T-helper 1 cell treated with Interleukin-12 subunit alpha and Interleukin-12 subunit beta and Interleukin-4 antibody, amounts not matched to agents 30 μg/mL and 1 μg/mL, for 36 hours (primary cell): ENCODE data around the gene ZNF638.

Source experiments
- H3K27ac Mint-ChIP-seq: one replicate; pipeline ENCODE4 v1.8.0; 2021; ENCODE audit warnings: mild to moderate bottlenecking, mixed read lengths
- H3K27me3 Mint-ChIP-seq: one replicate; pipeline ENCODE4 v1.8.0; 2021; ENCODE audit warnings: low read depth, mixed read lengths
- H3K36me3 Mint-ChIP-seq: one replicate; pipeline ENCODE4 v1.8.0; 2021; ENCODE audit warnings: low read depth, mixed read lengths
- H3K4me1 Mint-ChIP-seq: one replicate; pipeline ENCODE4 v1.8.0; 2021; ENCODE audit warnings: low read depth, mixed read lengths
- H3K4me3 Mint-ChIP-seq: one replicate; pipeline ENCODE4 v1.8.0; 2021; ENCODE audit warnings: mild to moderate bottlenecking, moderate library complexity, mixed read lengths
- H3K9me3 Mint-ChIP-seq: one replicate; pipeline ENCODE4 v1.8.0; 2021; ENCODE audit warnings: mixed read lengths

The ZNF638 gene, protein sequence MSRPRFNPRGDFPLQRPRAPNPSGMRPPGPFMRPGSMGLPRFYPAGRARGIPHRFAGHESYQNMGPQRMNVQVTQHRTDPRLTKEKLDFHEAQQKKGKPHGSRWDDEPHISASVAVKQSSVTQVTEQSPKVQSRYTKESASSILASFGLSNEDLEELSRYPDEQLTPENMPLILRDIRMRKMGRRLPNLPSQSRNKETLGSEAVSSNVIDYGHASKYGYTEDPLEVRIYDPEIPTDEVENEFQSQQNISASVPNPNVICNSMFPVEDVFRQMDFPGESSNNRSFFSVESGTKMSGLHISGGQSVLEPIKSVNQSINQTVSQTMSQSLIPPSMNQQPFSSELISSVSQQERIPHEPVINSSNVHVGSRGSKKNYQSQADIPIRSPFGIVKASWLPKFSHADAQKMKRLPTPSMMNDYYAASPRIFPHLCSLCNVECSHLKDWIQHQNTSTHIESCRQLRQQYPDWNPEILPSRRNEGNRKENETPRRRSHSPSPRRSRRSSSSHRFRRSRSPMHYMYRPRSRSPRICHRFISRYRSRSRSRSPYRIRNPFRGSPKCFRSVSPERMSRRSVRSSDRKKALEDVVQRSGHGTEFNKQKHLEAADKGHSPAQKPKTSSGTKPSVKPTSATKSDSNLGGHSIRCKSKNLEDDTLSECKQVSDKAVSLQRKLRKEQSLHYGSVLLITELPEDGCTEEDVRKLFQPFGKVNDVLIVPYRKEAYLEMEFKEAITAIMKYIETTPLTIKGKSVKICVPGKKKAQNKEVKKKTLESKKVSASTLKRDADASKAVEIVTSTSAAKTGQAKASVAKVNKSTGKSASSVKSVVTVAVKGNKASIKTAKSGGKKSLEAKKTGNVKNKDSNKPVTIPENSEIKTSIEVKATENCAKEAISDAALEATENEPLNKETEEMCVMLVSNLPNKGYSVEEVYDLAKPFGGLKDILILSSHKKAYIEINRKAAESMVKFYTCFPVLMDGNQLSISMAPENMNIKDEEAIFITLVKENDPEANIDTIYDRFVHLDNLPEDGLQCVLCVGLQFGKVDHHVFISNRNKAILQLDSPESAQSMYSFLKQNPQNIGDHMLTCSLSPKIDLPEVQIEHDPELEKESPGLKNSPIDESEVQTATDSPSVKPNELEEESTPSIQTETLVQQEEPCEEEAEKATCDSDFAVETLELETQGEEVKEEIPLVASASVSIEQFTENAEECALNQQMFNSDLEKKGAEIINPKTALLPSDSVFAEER (N-terminal part only)

DNA sequence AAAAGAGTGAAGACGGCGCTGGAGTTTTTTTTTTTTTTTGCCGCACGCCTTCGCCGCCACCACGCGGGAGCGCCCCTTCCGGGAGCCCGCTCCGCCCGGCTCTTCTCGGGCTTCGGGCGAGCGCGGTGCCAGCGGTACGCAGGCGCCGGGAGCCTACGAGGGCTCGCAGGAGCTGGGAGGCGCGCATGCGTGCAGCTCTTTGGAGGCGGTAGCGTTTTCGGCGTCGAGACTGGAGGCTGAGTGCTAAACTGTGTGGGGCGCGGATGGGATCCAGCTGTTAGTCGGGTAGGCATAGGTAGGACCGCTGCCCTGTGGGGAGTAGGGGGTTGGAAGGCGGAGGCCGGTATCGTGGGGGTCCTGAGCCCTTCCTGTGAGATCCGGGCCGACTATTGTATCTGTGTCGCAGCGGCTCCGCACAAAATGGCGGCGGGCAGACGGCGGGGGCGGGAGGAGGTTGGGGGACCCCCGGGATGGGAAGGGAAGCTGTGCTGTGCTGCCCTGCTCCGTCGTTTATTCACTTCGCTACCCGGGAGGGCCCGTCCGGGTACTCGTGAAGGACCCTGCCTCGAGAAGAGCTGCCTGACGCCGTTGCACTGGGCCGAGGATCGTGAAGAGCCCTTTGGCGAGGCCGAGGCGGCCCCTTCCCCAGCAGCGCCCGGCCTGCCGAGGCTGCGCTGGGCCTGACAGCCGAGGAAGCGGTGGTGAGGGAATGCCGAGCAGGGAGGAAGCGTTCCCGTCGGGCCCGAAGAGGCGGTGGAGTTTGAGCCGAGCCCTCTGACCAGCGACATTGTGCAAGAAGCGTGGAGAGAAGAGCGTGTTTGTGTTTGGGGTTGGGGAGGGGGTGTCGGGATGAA lies at the start of gene ZNF638:
ZNF638 (plus strand) TSS at position 202 of the 854 bp plus-strand sequence. CDS start 17,173 bp downstream, outside the sequence.
- H3K4me1 Mint-ChIP-seq, result peaks cover 22% of the 10 kb centered on the region
- no peaks in the 10 kb centered on the region for H3K9me3 Mint-ChIP-seq
- peak within 1 kb of the TSS; percentile 100 for H3K27ac Mint-ChIP-seq
- H3K27me3 Mint-ChIP-seq, result peaks cover 14% of the 10 kb centered on the region
- peak within 1 kb of the TSS; percentile 100 for H3K4me3 Mint-ChIP-seq
- peaks cover 16% of the 10 kb centered on the region for H3K36me3 Mint-ChIP-seq

DNA sequence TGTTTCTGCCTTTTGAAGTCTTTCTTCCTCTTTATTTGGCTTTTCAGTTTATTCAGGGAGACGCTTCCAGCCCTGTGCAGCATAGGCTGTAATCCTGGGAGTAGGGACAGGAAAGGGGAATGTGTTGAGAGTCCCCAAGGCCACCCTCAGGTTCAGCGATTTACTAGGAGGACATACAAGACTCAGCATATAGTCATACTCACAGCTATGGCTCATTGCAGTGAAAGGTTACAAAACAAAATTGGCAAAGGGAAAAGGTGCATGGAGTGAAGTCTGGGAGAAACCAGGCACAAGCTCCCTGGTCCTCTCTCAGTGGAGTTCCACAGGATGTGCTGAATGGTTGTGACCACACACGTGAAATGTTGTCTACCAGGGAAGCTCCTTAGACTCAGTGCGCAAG lies 49.6 kb upstream of the ZNF638 start:
- Mint-ChIP-seq H3K27me3 (peaks cover 71% of the 10 kb centered on the region), H3K36me3 (no peaks in the 10 kb centered on the region), H3K9me3 (no peaks in the 10 kb centered on the region)

DNA sequence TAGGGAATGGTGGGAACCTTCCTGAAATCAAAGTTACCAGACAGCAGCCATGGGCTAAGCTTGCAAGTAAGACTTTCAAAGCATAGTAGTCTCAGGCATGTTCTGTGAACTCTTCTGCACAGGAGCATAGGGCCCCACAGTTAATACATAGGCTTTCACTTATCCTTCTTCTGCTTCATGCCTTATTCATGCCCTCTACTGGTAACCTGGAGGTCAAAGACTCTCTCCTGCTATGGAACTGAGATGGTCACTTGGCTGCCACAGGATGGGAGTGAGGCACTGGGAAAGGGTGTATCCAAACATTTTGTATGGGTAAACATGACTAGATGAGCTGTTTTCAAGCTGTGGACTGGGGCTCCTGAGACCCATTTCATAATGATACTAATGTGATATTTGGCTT lies 49.1 kb upstream of the ZNF638 start:
- Mint-ChIP-seq H3K36me3 (no peaks in the 10 kb centered on the region), H3K9me3 (no peaks in the 10 kb centered on the region), H3K4me1 (peaks cover 6% of the 10 kb centered on the region), H3K4me3 (no peak overlapping the region), H3K27ac (no peak overlapping the region), H3K27me3 (peaks cover 66% of the 10 kb centered on the region)

More for the DNA sequence above, 49.6 kb upstream of the ZNF638 start:
- Mint-ChIP-seq H3K4me3 (no peak overlapping the region), H3K27ac (no peak overlapping the region), H3K4me1 (peaks cover 10% of the 10 kb centered on the region)

DNA sequence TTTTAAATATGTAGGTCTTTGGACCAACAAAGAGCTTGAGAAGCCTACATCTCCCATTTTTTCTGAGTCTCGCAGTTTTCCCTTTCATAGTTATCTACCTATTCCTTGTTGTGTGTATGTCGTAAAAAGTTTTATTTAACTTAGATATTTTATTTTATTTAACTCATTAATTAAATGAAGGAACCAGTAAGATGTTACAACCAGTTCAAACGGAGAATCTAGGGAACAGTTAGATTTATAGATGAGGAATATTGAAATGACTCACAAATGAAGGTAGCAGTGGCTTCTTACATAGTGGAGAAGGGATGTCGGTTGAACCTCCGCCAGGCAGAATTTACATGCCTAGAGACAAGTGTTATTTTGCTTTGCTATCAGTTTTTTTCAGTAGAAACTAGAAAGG lies 48.5 kb upstream of the ZNF638 start:
- no peak overlapping the region for H3K4me3 Mint-ChIP-seq
- peaks cover 59% of the 10 kb centered on the region for H3K27me3 Mint-ChIP-seq
- H3K4me1 Mint-ChIP-seq, result no peaks in the 10 kb centered on the region
- no peak overlapping the region for H3K27ac Mint-ChIP-seq
- no peaks in the 10 kb centered on the region for H3K9me3 Mint-ChIP-seq
- H3K36me3 Mint-ChIP-seq, result no peaks in the 10 kb centered on the region

DNA sequence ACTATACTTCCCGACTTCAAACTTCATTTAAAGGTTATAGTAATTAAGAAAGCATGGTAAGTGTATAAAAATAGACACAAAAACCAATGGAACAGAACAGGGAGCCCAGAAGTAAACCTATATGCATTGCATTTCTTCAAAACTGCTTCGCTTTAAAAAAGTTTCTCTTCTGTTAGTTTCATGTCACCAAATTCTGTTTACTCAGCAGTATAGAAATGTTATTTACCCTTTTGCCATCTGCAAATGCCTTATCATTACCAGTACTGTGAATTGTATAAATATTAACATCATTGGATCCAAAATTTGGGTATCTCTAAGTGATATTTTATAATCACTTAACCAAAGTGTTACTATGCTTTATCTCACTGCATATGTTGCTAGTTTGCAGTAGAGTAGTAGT lies 45.9 kb upstream of the ZNF638 start:
- peaks cover 39% of the 10 kb centered on the region for H3K27me3 Mint-ChIP-seq
- no peaks in the 10 kb centered on the region for H3K4me1 Mint-ChIP-seq
- H3K36me3 Mint-ChIP-seq, result no peaks in the 10 kb centered on the region
- no peak overlapping the region for H3K27ac Mint-ChIP-seq
- H3K4me3 Mint-ChIP-seq, result no peak overlapping the region
- H3K9me3 Mint-ChIP-seq, result no peaks in the 10 kb centered on the region

DNA sequence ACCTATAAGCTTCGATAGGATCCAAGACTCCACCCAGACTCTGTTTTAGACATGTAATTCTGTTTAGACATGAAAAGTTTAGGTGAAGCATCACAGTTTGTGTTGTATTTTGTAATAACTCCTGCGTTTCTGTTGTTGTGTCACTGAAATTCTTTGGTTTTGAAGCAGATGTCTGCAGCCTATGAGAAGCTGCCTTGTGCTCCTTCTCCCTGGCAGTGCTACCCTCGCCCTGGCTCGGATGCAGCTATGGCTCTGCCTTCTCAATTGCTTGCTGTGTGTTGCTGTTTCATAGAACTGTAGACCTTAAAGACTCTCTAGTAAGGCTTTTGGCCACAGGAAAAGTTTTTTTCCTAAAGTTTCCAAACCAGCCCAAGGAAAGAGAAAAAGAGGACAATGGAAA lies 40.2 kb upstream of the ZNF638 start:
- Mint-ChIP-seq H3K27me3 (no peaks in the 10 kb centered on the region), H3K4me1 (no peaks in the 10 kb centered on the region), H3K27ac (no peak overlapping the region), H3K9me3 (no peaks in the 10 kb centered on the region), H3K36me3 (no peaks in the 10 kb centered on the region), H3K4me3 (no peak overlapping the region)

DNA sequence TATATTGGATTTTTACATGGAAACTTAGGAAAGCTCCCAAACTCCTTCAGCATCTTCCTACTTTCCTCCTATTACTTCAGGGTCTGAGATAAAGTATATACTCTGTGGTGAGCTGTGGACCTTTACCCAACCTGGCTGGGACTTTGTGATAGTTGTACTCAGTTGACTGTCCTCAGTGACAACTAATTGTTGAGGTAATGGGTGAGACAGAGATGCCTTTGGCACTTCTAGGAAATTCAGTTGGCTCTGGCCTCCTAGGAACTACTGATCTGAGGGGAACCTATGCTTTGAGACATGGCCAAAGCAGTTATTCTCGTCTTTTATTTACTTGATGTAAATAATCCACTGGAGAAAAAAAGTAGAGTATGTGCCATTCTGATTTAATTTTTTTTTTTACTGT lies 39.4 kb upstream of the ZNF638 start:
- Mint-ChIP-seq H3K27me3 (no peaks in the 10 kb centered on the region), H3K4me3 (no peak overlapping the region), H3K9me3 (no peaks in the 10 kb centered on the region), H3K27ac (no peak overlapping the region), H3K4me1 (no peaks in the 10 kb centered on the region), H3K36me3 (no peaks in the 10 kb centered on the region)

DNA sequence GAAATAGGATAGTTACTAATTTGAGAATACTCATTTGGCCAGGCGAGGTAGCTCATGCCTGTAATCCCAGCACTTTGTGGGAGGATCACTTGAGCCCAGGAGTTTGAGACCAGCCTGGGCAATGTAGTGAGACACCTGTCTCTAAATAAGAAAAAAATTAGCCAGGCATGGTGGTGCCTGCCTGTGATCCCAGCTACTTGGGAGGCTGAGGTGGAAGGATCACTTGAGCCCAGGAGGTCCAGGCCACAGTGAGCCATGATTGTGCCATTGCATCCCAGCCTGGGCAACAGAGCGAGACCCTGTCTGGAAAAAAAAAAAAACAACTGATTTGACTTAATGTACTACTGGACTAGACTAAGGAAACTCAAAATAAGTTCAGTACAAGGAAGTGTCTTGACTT lies 32.7 kb upstream of the ZNF638 start:
- H3K4me3 Mint-ChIP-seq, result no peak overlapping the region
- H3K36me3 Mint-ChIP-seq, result no peaks in the 10 kb centered on the region
- H3K27me3 Mint-ChIP-seq, result peaks cover 7% of the 10 kb centered on the region
- no peak overlapping the region for H3K27ac Mint-ChIP-seq
- no peaks in the 10 kb centered on the region for H3K9me3 Mint-ChIP-seq
- H3K4me1 Mint-ChIP-seq, result no peaks in the 10 kb centered on the region

DNA sequence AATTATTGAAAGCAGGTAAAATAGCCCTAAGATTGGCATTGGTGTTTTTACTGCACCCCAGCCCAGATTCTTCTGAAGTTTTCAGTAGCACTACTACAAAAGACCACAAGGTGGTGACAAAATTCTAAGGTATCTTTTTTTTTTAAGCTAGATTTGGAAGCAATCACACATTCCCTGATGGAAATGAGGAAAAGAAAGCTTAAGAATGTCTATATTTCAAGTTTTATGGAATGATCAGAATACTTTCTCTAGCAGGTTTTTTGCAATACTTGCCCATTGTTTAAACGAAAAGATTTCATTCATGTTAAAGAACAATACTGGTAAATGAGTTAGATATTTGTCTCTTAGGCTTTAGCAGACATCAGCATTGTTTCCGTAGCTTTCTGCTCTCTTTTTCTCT lies 32.1 kb upstream of the ZNF638 start:
- no peak overlapping the region for H3K27ac Mint-ChIP-seq
- no peaks in the 10 kb centered on the region for H3K9me3 Mint-ChIP-seq
- H3K27me3 Mint-ChIP-seq, result peaks cover 7% of the 10 kb centered on the region
- no peaks in the 10 kb centered on the region for H3K4me1 Mint-ChIP-seq
- H3K4me3 Mint-ChIP-seq, result no peak overlapping the region
- H3K36me3 Mint-ChIP-seq, result no peaks in the 10 kb centered on the region

DNA sequence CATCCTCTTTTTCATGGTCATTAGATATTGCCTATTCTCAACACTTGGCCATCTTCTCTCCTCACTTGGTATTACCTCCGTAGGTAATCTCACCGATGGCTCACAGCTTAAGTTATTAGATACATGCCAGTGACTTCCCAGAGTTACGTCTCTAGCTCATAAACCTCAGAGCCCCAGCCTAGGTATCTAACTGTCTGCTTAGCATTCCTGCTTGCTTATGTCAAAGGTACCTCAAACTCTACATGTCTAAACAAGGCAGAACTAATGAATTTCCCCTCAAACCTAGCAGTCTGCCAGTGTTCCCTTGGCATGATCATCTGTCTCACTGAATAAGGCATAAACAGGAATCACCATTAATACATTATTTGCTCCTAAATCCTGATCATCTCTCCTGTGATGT lies 27.7 kb upstream of the ZNF638 start:
- no peaks in the 10 kb centered on the region for H3K36me3 Mint-ChIP-seq
- no peaks in the 10 kb centered on the region for H3K9me3 Mint-ChIP-seq
- H3K27ac Mint-ChIP-seq, result no peak overlapping the region
- no peaks in the 10 kb centered on the region for H3K4me1 Mint-ChIP-seq
- H3K4me3 Mint-ChIP-seq, result no peak overlapping the region
- peaks cover 7% of the 10 kb centered on the region for H3K27me3 Mint-ChIP-seq

DNA sequence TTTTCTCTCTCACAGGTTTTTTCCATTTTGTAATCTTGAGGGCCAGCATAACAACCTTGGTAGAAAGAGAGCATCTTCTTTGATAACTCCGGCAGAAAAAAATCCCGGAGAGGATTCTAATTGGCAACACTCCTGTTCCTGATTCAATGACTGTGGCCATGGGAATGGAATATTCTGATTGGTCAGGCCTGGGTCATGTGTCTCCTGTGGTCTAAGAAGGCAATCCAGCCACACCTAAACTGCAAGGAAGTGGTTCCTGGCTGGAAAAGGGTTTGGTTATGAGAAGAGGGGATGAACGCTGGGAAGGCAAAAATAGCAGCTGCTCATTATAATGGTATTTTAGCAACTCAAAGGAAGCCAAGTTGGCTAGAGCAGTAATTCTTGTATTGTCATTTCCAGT lies 24.8 kb upstream of the ZNF638 start:
- Mint-ChIP-seq H3K9me3 (no peaks in the 10 kb centered on the region), H3K27me3 (peaks cover 5% of the 10 kb centered on the region), H3K4me3 (no peak overlapping the region), H3K27ac (no peak overlapping the region), H3K36me3 (no peaks in the 10 kb centered on the region), H3K4me1 (no peaks in the 10 kb centered on the region)

DNA sequence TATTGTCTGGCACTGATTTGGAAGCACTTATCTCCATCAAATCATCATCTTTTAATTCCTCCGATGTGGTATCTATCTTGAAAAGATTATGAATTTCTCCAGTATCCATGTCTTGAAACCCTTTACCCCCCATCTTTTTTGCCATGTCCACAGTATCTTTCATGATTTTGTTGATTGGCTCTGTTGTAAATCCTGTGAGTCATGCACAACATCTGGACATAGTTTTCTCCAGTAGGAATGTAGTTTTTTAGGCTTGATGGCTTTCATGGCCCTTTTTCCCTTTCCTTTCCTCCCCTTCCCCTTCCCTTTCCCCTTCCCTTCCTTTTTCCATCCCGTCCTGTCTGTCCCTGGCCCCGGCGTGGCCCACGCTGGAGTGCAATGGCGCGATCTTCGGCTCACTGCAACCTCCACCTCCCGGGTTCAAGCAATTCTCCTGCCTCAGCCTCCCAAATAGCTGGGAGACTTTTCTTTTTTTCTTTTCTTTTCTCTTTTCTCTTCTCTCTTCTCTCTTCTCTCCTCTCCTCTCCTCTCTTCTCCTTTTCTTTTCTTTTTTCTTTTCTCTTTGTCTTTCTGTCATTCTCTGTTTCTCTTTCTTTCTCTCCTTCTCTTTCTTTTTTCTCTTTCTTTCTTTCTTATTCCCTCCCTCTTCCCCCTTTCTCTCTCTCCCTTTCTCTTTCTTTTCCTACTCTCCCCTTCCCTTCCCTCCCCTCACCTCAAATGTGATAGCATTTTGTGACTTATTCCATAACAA lies 18.4 kb upstream of the ZNF638 start:
- peaks cover 15% of the 10 kb centered on the region for H3K27me3 Mint-ChIP-seq
- no peaks in the 10 kb centered on the region for H3K36me3 Mint-ChIP-seq
- H3K27ac Mint-ChIP-seq, result peak overlapping the region; percentile 6
- no peaks in the 10 kb centered on the region for H3K4me1 Mint-ChIP-seq
- H3K9me3 Mint-ChIP-seq, result peaks cover 14% of the 10 kb centered on the region
- no peak overlapping the region for H3K4me3 Mint-ChIP-seq

DNA sequence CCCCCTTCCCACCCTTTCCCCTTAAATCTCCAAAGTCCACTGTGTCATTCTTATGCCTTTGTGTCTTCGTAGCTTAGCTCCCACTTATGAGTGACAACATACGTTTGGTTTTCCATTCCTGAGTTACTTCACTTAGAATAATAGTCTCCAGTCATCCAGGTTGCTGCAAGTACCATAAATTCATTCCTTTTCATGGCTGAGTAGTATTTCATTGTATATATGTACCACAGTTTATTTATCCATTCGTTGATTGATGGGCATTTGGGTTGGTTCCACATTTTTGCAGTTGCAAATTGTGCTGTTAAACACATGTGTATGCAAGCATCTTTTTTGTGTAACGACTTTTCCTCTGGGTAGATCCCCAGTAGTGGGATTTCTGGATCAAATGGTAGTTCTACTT lies 14.5 kb upstream of the ZNF638 start:
- H3K9me3 Mint-ChIP-seq, result peaks cover 46% of the 10 kb centered on the region
- peaks cover 28% of the 10 kb centered on the region for H3K27me3 Mint-ChIP-seq
- no peak overlapping the region for H3K4me3 Mint-ChIP-seq
- no peaks in the 10 kb centered on the region for H3K4me1 Mint-ChIP-seq
- H3K36me3 Mint-ChIP-seq, result peaks cover 7% of the 10 kb centered on the region
- H3K27ac Mint-ChIP-seq, result no peak overlapping the region
